ENCODE results near the gene SPRYD3. TPM values are rescaled to one million over a fixed set of nuclear protein-coding genes. Genes with fewer than 3 reads are reported as not detected.

Gene SPRYD3
- total RNA-seq, 2 experiments from 2014 or later, result 20.1 to 20.2 TPM

DNA sequence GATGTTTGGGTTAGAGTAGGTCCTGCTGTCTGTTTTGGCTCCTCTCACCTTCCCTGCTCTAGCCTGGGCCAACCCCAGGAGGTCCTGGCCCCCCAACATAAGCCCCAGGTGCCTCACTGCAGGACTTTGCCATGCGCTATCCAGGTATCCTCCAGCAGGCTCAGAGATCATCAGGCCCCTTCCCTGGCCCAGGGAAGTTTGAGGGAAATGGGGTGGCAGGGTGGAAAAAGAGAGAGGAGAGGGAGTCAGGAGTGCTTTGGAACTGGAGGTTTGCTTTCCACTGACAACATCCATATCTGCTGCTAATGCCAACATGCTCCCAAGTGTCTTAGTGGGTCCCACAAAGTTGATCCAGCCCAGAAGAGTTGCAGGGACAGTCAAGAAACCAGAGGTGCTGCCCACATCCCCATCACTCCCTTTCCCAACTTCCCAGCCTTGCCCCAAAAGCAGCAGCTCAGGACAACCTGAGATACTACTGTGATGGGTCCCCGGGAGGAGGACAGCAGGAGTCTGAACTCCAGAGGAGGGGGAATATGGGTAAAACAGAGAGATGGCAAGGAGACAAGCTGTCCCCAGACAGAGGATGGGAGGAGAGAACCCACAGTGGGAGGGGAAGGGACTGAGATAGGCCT is 28.6 kb downstream of the SPRYD3 start:
- Mint-ChIP-seq H3K4me3 (no peak overlapping the region), H3K36me3 (ENCODE audit: low read depth) (no peaks in the 10 kb centered on the region), H3K4me1 (ENCODE audit: low read depth) (peaks cover 32% of the 10 kb centered on the region), H3K27ac (no peak overlapping the region), H3K9me3 (no peaks in the 10 kb centered on the region), H3K27me3 (ENCODE audit: low read depth) (peaks cover 4% of the 10 kb centered on the region)
- no peak for DNase-seq
- intact Hi-C loops (cut with micrococcal nuclease), result no loop called here
- CTCF ChIA-PET, result interaction anchor here (0.9 to 1.6 kb wide), 3 partner anchors 15 to 49 kb away, joined by 3 to 7 read pairs (median 4); no protein-coding TSS in a partner anchor

DNA sequence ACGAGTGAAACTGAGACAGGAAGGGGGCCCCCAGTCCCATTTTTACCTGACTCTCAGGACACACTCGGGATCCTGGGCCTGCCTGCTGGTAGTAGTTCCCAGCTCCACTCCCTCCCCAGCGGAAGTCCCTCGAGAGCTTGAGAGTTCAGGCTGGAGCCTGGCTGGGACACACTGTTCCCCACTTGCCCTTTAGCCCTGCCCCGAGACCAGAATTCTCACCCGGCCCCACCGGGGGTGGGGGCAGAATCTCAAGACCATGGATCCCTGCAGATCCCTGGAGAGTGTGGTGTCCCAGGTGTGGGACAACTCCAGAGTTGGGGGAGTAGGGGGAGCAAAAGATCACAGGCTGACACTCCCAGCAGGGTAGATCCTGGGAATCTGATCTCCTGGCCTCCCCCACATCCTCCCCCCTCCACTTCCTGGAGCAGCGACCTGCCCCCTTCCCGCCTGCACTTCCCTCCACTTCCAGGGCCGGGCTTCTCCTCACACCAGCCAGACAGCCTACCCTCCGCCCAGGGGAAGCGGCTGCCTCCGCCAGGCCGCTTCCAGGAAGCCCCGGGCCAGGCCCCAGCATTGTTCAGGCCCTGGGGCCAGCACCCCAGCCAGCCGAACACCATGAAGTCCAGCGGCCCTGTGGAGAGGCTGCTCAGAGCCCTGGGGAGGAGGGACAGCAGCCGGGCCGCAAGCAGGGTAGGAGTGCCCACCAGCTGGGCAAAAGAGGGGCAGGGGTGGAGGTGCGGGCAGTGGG is 29.4 kb downstream of the SPRYD3 start, which contains the start of gene TNS2:
TSS of gene TNS2 (plus strand) at position 495 of the 748 bp plus-strand sequence. CDS start at position 616, 121 bp downstream.
- Mint-ChIP-seq H3K4me1 (ENCODE audit: low read depth) (peaks cover 34% of the 10 kb centered on the region), H3K4me3 (no peak within 1 kb of the TSS), H3K27ac (no peak within 1 kb of the TSS), H3K36me3 (ENCODE audit: low read depth) (no peaks in the 10 kb centered on the region), H3K27me3 (ENCODE audit: low read depth) (peaks cover 4% of the 10 kb centered on the region), H3K9me3 (no peaks in the 10 kb centered on the region)
- CTCF ChIA-PET, result interaction anchor here (1.1 kb wide), 1 partner anchor 10 kb away, joined by 3 read pairs; no protein-coding TSS in a partner anchor
- DNase-seq, result no peak
- intact Hi-C loops (cut with micrococcal nuclease), result loop anchor here (5.0 kb wide), 1 partner anchor 133 kb away; the partner anchor contains the start of genes CSAD and ZNF740

- Mint-ChIP-seq H3K36me3 (ENCODE audit: low read depth) (no peaks in the 10 kb centered on the region), H3K27ac (no peak overlapping the region), H3K4me3 (no peak overlapping the region), H3K4me1 (ENCODE audit: low read depth) (peaks cover 30% of the 10 kb centered on the region), H3K27me3 (ENCODE audit: low read depth) (peaks cover 4% of the 10 kb centered on the region), H3K9me3 (no peaks in the 10 kb centered on the region)
- DNase-seq, result no peak
- CTCF ChIA-PET, result interaction anchor here (1.0 to 1.5 kb wide), 6 partner anchors 9 to 51 kb away, joined by 3 to 6 read pairs (median 4); no protein-coding TSS in a partner anchor
- intact Hi-C loops (cut with micrococcal nuclease), result loop anchor here (5.0 kb wide), 1 partner anchor 133 kb away; the partner anchor contains the start of genes CSAD and ZNF740
These were observed 30.3 kb downstream of the SPRYD3 start for GRCh38 chr12:53048780-53049401.

- Mint-ChIP-seq H3K27me3 (ENCODE audit: low read depth) (peaks cover 4% of the 10 kb centered on the region), H3K4me1 (ENCODE audit: low read depth) (peaks cover 26% of the 10 kb centered on the region), H3K9me3 (no peaks in the 10 kb centered on the region), H3K4me3 (peak overlapping the region; percentile 9), H3K36me3 (ENCODE audit: low read depth) (no peaks in the 10 kb centered on the region), H3K27ac (no peak overlapping the region)
- intact Hi-C loops (cut with micrococcal nuclease), result loop anchor here (5.0 kb wide), 1 partner anchor 134 kb away; the partner anchor contains the start of genes CSAD and ZNF740
- no peak for DNase-seq
- CTCF ChIA-PET, result interaction anchor here (0.9 to 2.9 kb wide), 8 partner anchors 11 to 55 kb away, joined by 3 to 8 read pairs (median 4); partner anchors contain the start of gene SOAT2
These were observed 31.0 kb downstream of the SPRYD3 start for GRCh38 chr12:53048033-53048779.

GRCh38 chr12:53047221-53048032 is 31.8 kb downstream of the SPRYD3 start:
- CTCF ChIA-PET, result interaction anchor here (0.6 to 2.9 kb wide), 9 partner anchors 10 to 218 kb away, joined by 3 to 8 read pairs (median 3); partner anchors contain the start of gene SOAT2
- Mint-ChIP-seq H3K27me3 (ENCODE audit: low read depth) (peaks cover 4% of the 10 kb centered on the region), H3K4me1 (ENCODE audit: low read depth) (peaks cover 26% of the 10 kb centered on the region), H3K9me3 (no peaks in the 10 kb centered on the region), H3K4me3 (peak overlapping the region; percentile 9), H3K27ac (no peak overlapping the region), H3K36me3 (ENCODE audit: low read depth) (no peaks in the 10 kb centered on the region)
- intact Hi-C loops (cut with micrococcal nuclease), result loop anchor here (5.0 kb wide), 1 partner anchor 135 kb away; the partner anchor contains the start of genes CSAD and ZNF740
- peak; percentile 59 for DNase-seq

DNA sequence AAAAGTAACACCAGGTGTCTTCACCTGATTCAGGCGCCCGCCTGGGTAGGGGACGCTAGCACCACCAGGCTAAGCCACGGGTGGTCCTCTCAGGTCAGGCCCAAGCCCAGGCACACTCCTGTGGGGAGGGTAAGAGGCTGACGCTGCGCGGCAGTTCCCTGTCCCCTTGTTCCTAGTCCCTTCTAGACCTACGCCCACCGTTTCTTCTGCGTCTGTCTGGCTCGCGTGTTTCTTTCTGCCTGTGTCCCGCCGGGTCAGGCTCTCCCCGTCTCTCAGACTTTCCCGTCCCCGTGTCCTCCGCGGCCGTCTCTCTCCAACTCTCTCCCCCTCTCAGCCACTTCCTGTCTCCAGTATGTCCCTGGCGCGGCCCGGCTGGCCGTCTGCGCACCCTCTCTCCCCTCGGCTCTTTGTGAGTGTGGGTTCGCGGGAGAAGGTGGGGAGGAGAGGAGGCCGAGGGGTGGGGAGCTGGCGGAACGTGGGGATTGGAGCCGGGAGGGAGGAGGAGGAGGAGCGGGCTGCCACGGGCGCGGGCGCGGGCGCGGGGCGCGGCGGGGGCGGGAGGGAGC is 32.5 kb downstream of the SPRYD3 start:
- Mint-ChIP-seq H3K27ac (peak overlapping the region; percentile 43), H3K36me3 (ENCODE audit: low read depth) (peaks cover 2% of the 10 kb centered on the region), H3K27me3 (ENCODE audit: low read depth) (peaks cover 4% of the 10 kb centered on the region), H3K4me1 (ENCODE audit: low read depth) (peaks cover 26% of the 10 kb centered on the region), H3K9me3 (no peaks in the 10 kb centered on the region), H3K4me3 (peak overlapping the region; percentile 83)
- intact Hi-C loops (cut with micrococcal nuclease), result loop anchor here (1.0 to 5.0 kb wide), 2 partner anchors 40 to 136 kb away; partner anchors contain the start of genes CSAD, EIF4B and ZNF740
- DNase-seq, result peak; percentile 51
- CTCF ChIA-PET, result interaction anchor here (0.6 to 2.9 kb wide), 7 partner anchors 7 to 218 kb away, joined by 3 to 8 read pairs (median 3); partner anchors contain the start of gene SOAT2

DNA sequence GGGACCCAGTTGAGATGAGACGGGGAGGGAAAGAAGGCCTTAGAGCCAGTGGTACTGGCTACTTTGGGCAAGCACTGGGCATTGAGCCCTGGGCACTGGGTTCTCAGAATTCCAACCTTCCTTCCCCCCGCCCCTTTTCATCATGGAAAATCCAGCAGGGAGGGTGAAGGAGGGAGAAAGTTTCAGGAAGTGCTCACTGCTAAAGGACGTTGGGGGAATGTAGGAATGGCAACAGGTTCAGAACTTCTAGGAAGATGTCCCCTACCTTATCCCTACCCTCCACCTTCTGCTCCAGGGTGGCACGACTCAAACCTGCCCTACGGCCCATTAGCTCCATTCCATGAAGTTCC is 33.5 kb downstream of the SPRYD3 start:
- Mint-ChIP-seq H3K27me3 (ENCODE audit: low read depth) (peaks cover 4% of the 10 kb centered on the region), H3K4me3 (peak overlapping the region; percentile 83), H3K4me1 (ENCODE audit: low read depth) (peaks cover 26% of the 10 kb centered on the region), H3K36me3 (ENCODE audit: low read depth) (peaks cover 3% of the 10 kb centered on the region), H3K9me3 (no peaks in the 10 kb centered on the region), H3K27ac (no peak overlapping the region)
- no peak for DNase-seq
- intact Hi-C loops (cut with micrococcal nuclease), result loop anchor here (1.0 to 5.0 kb wide), 2 partner anchors 39 to 137 kb away; partner anchors contain the start of genes CSAD, EIF4B and ZNF740
- CTCF ChIA-PET, result interaction anchor here (1.2 to 2.9 kb wide), 4 partner anchors 8 to 164 kb away, joined by 3 to 8 read pairs (median 4); no protein-coding TSS in a partner anchor

- Mint-ChIP-seq H3K27me3 (ENCODE audit: low read depth) (peaks cover 4% of the 10 kb centered on the region), H3K36me3 (ENCODE audit: low read depth) (peaks cover 7% of the 10 kb centered on the region), H3K4me1 (ENCODE audit: low read depth) (peaks cover 26% of the 10 kb centered on the region), H3K27ac (no peak overlapping the region), H3K9me3 (no peaks in the 10 kb centered on the region), H3K4me3 (no peak overlapping the region)
- CTCF ChIA-PET, result interaction anchor here (0.7 to 2.9 kb wide), 7 partner anchors 8 to 21 kb away, joined by 3 to 8 read pairs (median 5); no protein-coding TSS in a partner anchor
- intact Hi-C loops (cut with micrococcal nuclease), result loop anchor here (5.0 kb wide), 1 partner anchor 137 kb away; the partner anchor contains the start of genes CSAD and ZNF740
- DNase-seq, result no peak
These were observed 34.1 kb downstream of the SPRYD3 start for GRCh38 chr12:53044896-53045695.

GRCh38 chr12:53044052-53044581 is 35.1 kb downstream of the SPRYD3 start:
- intact Hi-C loops (cut with micrococcal nuclease), result no loop called here
- no peak for DNase-seq
- CTCF ChIA-PET, result interaction anchor here (0.7 to 1.5 kb wide), 4 partner anchors 10 to 22 kb away, joined by 3 to 8 read pairs (median 5); no protein-coding TSS in a partner anchor
- Mint-ChIP-seq H3K27me3 (ENCODE audit: low read depth) (peaks cover 4% of the 10 kb centered on the region), H3K27ac (no peak overlapping the region), H3K9me3 (no peaks in the 10 kb centered on the region), H3K4me1 (ENCODE audit: low read depth) (peaks cover 21% of the 10 kb centered on the region), H3K4me3 (no peak overlapping the region), H3K36me3 (ENCODE audit: low read depth) (peaks cover 13% of the 10 kb centered on the region)
